Cardiac fibroblast (primary cell): Measurements from ENCODE around the gene CATSPERZ.

Experiments used
- DNase-seq, 2 donors: peaks; one replicate each; pipeline versions ENCODE4 v3.0.0 to v3.0.0-alpha.2; 2010; ENCODE audit warnings: low read depth in 2 of 2
- H3K4me3 ChIP-seq, 2 donors: replicated peaks in 1 of 2; 1 replicate in 1 of 2; 2 replicates in 1 of 2; pipeline ENCODE4 v1.5.1; 2011; ENCODE audit warnings: low read depth in 2 of 2, low read length in 2 of 2, mild to moderate bottlenecking in 2 of 2, moderate library complexity in 1 of 2
- TF ChIP-seq, protein P1 (sequence below): IDR thresholded peaks from one replicate; pipeline ENCODE4 v1.5.1; 2011; ENCODE audit warnings: low read depth, mild to moderate bottlenecking, low read length, inconsistent platforms

CATSPERZ gene

DNA sequence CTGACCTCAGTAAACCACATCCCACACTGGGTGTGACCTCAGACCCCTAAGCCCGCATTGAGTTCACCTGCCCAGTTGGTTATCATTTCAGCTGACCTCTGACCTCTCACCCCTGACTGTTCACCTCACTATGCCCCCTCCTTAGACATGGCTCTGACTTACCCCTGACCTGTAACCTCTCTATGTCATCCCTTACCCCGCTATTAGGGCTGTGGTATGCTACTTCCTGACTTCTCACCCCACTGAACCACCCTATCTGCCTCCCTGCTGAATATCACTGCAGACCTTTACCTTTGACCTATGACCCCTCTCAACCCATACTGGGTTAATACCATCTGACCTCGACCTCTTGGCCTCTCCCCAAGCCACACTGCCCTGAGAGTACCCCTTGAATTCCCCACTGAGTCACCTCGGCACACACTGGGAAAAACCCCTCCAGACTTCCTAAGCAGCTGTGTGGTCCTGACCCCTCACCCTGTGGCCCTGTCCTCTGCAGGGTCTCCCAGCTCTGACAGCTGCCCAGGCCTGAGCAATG is 40.6 kb upstream of the CATSPERZ start:
- TF ChIP-seq, protein P1, sequence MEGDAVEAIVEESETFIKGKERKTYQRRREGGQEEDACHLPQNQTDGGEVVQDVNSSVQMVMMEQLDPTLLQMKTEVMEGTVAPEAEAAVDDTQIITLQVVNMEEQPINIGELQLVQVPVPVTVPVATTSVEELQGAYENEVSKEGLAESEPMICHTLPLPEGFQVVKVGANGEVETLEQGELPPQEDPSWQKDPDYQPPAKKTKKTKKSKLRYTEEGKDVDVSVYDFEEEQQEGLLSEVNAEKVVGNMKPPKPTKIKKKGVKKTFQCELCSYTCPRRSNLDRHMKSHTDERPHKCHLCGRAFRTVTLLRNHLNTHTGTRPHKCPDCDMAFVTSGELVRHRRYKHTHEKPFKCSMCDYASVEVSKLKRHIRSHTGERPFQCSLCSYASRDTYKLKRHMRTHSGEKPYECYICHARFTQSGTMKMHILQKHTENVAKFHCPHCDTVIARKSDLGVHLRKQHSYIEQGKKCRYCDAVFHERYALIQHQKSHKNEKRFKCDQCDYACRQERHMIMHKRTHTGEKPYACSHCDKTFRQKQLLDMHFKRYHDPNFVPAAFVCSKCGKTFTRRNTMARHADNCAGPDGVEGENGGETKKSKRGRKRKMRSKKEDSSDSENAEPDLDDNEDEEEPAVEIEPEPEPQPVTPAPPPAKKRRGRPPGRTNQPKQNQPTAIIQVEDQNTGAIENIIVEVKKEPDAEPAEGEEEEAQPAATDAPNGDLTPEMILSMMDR, result no peak
- DNase-seq, result no peak
- H3K4me3 ChIP-seq, result no peak overlapping the region

DNA sequence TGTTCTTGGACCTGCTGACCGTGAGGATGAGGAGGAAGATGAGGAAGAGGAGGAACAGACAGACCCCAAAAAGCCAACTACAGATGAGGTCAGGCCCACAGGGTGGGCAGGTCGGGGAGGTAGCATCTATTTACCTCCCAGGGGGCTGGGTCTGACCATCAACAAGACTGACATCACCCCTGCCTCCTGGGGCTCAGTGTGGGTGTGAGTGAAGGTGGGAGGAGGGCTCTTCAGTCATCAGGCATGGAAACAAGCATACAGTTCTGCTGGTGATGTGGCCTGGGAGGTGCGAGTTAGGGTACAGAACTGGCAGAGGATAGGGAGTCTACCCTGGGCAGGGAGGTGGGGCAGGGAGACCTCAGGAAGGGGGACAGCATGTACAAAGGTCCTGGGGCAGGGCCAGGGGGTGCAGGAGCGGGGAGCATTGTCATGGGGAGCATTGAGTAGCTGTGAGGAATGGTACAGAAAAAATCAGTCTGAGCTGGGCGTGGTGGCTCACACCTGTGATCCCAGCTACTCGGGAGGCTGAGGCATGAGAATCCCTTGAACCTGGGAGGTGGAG is 39.9 kb upstream of the CATSPERZ start:
- no peak for DNase-seq
- TF ChIP-seq, protein P1, result no peak
- no peak overlapping the region for H3K4me3 ChIP-seq

DNA sequence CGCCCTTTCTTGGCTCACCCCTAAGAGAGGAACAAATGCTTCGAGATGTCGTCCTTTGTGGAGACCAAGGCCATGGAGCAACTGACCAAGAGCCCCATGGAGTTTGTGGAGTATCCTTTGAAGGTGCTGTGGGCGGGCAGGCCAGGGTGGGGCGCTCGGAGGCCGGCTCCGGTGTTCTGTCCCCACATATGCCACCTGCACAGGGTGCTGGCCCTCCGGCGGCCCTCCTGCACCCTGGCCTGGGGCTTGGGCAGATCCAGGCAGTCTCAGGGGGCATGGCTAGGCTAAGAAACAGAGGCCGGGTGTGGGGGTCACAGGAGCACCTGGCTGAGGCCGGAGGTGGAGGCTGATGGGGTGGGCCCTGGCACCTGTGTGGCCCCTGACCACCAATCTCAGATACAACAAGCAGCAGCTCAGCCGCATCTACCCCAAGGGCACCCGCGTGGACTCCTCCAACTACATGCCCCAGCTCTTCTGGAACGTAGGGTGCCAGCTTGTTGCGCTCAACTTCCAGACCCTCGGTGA is 38.5 kb upstream of the CATSPERZ start:
- no peak overlapping the region for H3K4me3 ChIP-seq

DNA sequence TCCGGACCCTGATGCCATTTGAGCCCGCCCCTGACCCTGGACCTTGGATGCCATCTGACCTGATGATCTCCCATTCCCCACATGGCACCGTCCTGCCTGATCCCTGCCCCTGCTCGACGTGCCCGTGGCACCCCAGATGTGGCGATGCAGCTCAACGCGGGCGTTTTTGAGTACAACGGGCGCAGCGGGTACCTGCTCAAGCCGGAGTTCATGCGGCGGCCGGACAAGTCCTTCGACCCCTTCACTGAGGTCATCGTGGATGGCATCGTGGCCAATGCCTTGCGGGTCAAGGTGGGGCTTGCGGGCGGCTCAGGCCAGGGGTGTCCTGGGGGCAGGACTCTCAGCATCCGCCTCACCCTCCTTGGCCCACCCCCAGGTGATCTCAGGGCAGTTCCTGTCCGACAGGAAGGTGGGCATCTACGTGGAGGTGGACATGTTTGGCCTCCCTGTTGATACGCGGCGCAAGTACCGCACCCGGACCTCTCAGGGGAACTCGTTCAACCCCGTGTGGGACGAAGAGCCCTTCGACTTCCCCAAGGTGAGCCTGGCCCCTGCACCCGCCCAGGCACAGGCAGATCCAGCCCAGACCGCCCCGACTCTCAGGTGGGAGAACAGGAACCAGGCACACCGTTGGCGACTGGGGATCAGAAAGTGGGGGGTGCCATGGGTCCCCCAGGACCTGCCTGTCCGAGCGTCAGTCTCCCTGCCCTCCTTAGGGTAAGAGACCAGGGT is 37.7 kb upstream of the CATSPERZ start:
- TF ChIP-seq, protein P1, result no peak
- no peak for DNase-seq

More for the DNA sequence above, 38.5 kb upstream of the CATSPERZ start:
- TF ChIP-seq, protein P1, result no peak
- DNase-seq, result no peak

DNA sequence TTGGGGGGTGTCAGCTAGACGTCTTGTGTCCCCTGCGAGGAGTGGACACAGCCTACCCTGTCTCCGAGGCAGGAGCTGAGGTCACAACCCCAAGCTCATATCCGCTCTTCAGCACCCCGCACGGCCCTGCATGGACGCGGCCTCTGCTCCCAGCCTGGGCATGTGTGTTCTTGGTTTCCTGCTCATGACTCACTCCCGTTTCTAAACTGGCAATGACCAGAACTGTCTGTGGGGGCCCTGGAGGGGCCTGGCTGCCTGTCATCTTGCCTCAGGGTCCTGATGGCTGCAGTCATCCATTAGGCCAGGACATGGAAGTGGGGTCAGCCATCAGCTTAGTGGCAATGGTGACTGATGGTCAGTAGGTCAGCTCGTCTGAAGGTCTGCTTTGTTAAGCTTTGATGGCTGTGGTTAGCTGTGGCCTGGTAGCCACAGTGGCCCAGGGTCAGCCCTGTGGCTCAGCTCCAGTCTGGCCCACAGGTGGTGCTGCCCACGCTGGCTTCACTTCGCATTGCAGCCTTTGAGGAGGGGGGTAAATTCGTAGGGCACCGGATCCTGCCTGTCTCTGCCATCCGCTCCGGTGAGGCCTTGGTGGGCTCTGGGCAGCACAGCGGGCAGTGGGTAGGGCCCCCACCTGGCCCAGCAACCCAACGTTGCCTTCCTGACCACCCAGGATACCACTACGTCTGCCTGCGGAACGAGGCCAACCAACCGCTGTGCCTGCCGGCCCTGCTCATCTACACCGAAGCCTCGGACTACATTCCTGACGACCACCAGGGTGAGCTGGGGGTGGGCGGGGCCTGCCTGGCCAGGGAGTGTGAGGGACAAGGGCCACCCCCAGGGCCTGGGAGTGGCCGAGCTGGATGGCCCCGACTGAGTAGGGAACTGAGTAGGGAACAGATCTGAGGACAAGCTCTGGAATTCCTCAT is 36.9 kb upstream of the CATSPERZ start:
- TF ChIP-seq, protein P1, result no peak
- DNase-seq, result peak; percentile 61 to 69

More for the DNA sequence above, 37.7 kb upstream of the CATSPERZ start:
- H3K4me3 ChIP-seq, result no peak overlapping the region

DNA sequence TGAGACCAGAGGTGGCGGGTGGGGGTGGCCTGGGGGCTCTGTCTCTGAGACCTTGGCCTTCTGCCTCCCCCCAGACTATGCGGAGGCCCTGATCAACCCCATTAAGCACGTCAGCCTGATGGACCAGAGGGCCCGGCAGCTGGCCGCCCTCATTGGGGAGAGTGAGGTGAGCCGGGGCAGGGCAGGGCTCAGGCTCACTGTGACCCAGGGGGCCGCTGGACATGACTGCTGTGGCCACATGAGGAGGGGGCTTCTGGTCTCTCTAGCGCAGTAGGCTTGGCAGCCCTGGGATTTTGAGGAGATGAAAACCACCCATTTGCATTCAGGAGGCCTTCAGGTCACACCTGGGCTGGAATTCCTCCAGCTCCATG is 36.2 kb upstream of the CATSPERZ start:
- H3K4me3 ChIP-seq, result no peak overlapping the region
- no peak for DNase-seq
- TF ChIP-seq, protein P1, result no peak

More for the DNA sequence above, 36.9 kb upstream of the CATSPERZ start:
- no peak overlapping the region for H3K4me3 ChIP-seq
